HCT116 (cell line): ENCODE data around the gene VPS45. TPM values are rescaled to one million over a fixed set of nuclear protein-coding genes. Genes with fewer than 3 reads are reported as not detected.

Experiments used
- ATAC-seq: fragments of 200-7000 bp; cut with Tn5 transposase; 2 replicates; pipeline ENCODE4 v1.9.1; 2020; ENCODE audit warnings: mild to moderate bottlenecking, moderate library complexity
- BruUV-seq: library from RNA; stranded (reverse); fragments of 400-500 nt; replicated peaks from 2 replicates; lab custom pipeline; 2021; lab: Mats Ljungman, UMichigan
- CTCF ChIA-PET: fragments of 300-600 bp; sonication (Branson Sonifier 250); formaldehyde crosslinking; loops from one replicate; lab custom pipeline; 2021; ENCODE audit warnings: antibody characterized with exemption; lab: Charles Lee
- POLR2A ChIA-PET: fragments of 300-600, 350-600 bp; sonication (Branson Sonifier 250); formaldehyde crosslinking; loops from one replicate; lab custom pipeline; 2021; ENCODE audit warnings: antibody characterized with exemption; lab: Charles Lee
- RAD21 ChIA-PET, 2 experiments: fragments of 300-600 bp; sonication (Branson Sonifier 250); formaldehyde crosslinking; loops; one replicate each; lab custom pipeline; 2023; ENCODE audit warnings: low total read pairs in 2 of 2; ENCODE audit not compliant: uncharacterized antibody in 2 of 2, unreplicated experiment in 2 of 2, low non-redundant PET in 1 of 2; lab: Charles Lee
- DNase-seq: peaks from one replicate; pipeline ENCODE4 v3.0.0-alpha.2; 2010; ENCODE audit warnings: low read depth, low spot score
- H2AFZ ChIP-seq: fragments of 200-600 bp; shearing (Covaris generic), sonication (generic); 2 replicates; pipeline ENCODE4 v1.6.1; 2017; ENCODE audit warnings: low read depth, mixed run types, mixed read lengths, antibody characterized with exemption, low read length; ENCODE audit not compliant: poor library complexity, severe bottlenecking
- H3K27ac ChIP-seq: 2 replicates; pipeline ENCODE4 v1.5.1; 2012; ENCODE audit warnings: low read depth, low read length
- H3K27me3 ChIP-seq: fragments of 200-600 bp; sonication (generic); 2 replicates; pipeline ENCODE4 v1.6.1; 2016; ENCODE audit warnings: mixed run types, low read length, mixed read lengths; ENCODE audit not compliant: insufficient read depth
- H3K36me3 ChIP-seq, 2 experiments: fragments of 200-500 bp in 1 of 2; fragments of 200-600 bp in 1 of 2; sonication (Bioruptor generic) in 1 of 2; sonication (generic) in 1 of 2; 2 replicates each; pipeline versions ENCODE4 v1.5.1 to v1.6.1; 2014 to 2016; ENCODE audit warnings: low read length in 2 of 2, inconsistent platforms in 1 of 2, mixed read lengths in 1 of 2, mixed run types in 1 of 2; ENCODE audit not compliant: insufficient read depth in 2 of 2, control insufficient read depth in 1 of 2
- H3K4me1 ChIP-seq, 2 experiments: fragments of 200-600 bp in 1 of 2; sonication (generic) in 1 of 2; 2 replicates each; pipeline versions ENCODE4 v1.5.1 to v1.6.1; 2012 to 2017; ENCODE audit warnings: low read length in 2 of 2, inconsistent platforms in 1 of 2, mild to moderate bottlenecking in 1 of 2, mixed read lengths in 1 of 2, mixed run types in 1 of 2, moderate library complexity in 1 of 2; ENCODE audit not compliant: insufficient read depth in 2 of 2, control insufficient read depth in 1 of 2
- H3K4me2 ChIP-seq: fragments of 200-600 bp; sonication (generic); 2 replicates; pipeline ENCODE4 v1.6.1; 2017; ENCODE audit warnings: mixed run types, low read length, mixed read lengths
- H3K4me3 ChIP-seq, 2 experiments: fragments of 200-600 bp in 1 of 2; sonication (generic) in 1 of 2; replicated peaks in 1 of 2; 2 replicates each; pipeline ENCODE4 v1.5.1; 2011 to 2016; ENCODE audit warnings: low read length in 2 of 2, control low read depth in 1 of 2, low read depth in 1 of 2, mild to moderate bottlenecking in 1 of 2, mixed read lengths in 1 of 2, mixed run types in 1 of 2
- H3K79me2 ChIP-seq: fragments of 200-600 bp; sonication (generic); 2 replicates; pipeline ENCODE4 v1.6.1; 2017; ENCODE audit warnings: mild to moderate bottlenecking, mixed run types, low read length, moderate library complexity, mixed read lengths; ENCODE audit not compliant: insufficient read depth
- H3K9ac ChIP-seq: fragments of 200-600 bp; sonication (generic); 2 replicates; pipeline ENCODE4 v1.6.1; 2016; ENCODE audit warnings: low read length, mixed read lengths
- H3K9me2 ChIP-seq: fragments of 200-600 bp; sonication (generic), shearing (Covaris generic); 2 replicates; pipeline ENCODE4 v1.6.1; 2017; ENCODE audit warnings: mixed run types, mild to moderate bottlenecking, moderate library complexity; ENCODE audit not compliant: insufficient read depth
- H3K9me3 ChIP-seq, 2 experiments: fragments of 200-500 bp in 1 of 2; fragments of 200-600 bp in 1 of 2; sonication (Bioruptor generic) in 1 of 2; sonication (generic) in 1 of 2; 2 replicates each; pipeline ENCODE4 v1.6.1; 2014 to 2017; ENCODE audit warnings: low read length in 2 of 2, mixed read lengths in 2 of 2, inconsistent platforms in 1 of 2, low read depth in 1 of 2, mild to moderate bottlenecking in 1 of 2, mixed run types in 1 of 2, moderate library complexity in 1 of 2; ENCODE audit not compliant: control insufficient read depth in 1 of 2, insufficient read depth in 1 of 2
- H4K20me1 ChIP-seq: fragments of 200-600 bp; sonication (generic), shearing (Covaris generic); 2 replicates; pipeline ENCODE4 v1.6.1; 2017; ENCODE audit warnings: mixed run types, mild to moderate bottlenecking, moderate library complexity; ENCODE audit not compliant: insufficient read depth
- CBX3 ChIP-seq: IDR thresholded peaks from 2 replicates; pipeline ENCODE4 v1.6.1; 2012; ENCODE audit warnings: low read depth
- CEBPB ChIP-seq: IDR thresholded peaks from 2 replicates; pipeline ENCODE4 v1.6.1; 2012; ENCODE audit warnings: low read depth
- EGR1 ChIP-seq: IDR thresholded peaks from 2 replicates; pipeline ENCODE4 v1.6.1; 2012; ENCODE audit warnings: low read depth
- EZH2 ChIP-seq: fragments of 200-600 bp; sonication (generic); IDR thresholded peaks from 2 replicates; pipeline ENCODE4 v1.6.1; 2017; ENCODE audit warnings: antibody characterized with exemption, mixed run types
- EZH2phosphoT487 ChIP-seq: fragments of 200-600 bp; IDR thresholded peaks from 2 replicates; pipeline ENCODE4 v1.6.1; 2018; ENCODE audit warnings: antibody characterized with exemption, borderline replicate concordance
- POLR2AphosphoS5 ChIP-seq: IDR thresholded peaks from 2 replicates; pipeline ENCODE4 v1.6.1; 2011; ENCODE audit warnings: mild to moderate bottlenecking, low read depth, low read length, moderate library complexity
- RAD21 ChIP-seq: IDR thresholded peaks from 2 replicates; pipeline ENCODE4 v1.6.1; 2012; ENCODE audit warnings: low read depth, mild to moderate bottlenecking
- SIN3A ChIP-seq: IDR thresholded peaks from 2 replicates; pipeline ENCODE4 v1.6.1; 2012; ENCODE audit warnings: low read depth
- SP1 ChIP-seq: IDR thresholded peaks from 2 replicates; pipeline ENCODE4 v1.6.1; 2012; ENCODE audit warnings: low read depth
- SRF ChIP-seq: IDR thresholded peaks from 2 replicates; pipeline ENCODE4 v1.6.1; 2012; ENCODE audit warnings: low read depth
- TCF7L2 ChIP-seq: IDR thresholded peaks from 2 replicates; pipeline ENCODE4 v1.7.0; 2011; ENCODE audit warnings: borderline replicate concordance, inconsistent platforms; ENCODE audit not compliant: insufficient read depth, insufficient read length; ENCODE audit errors: extremely low read depth
- YY1 ChIP-seq: IDR thresholded peaks from 2 replicates; pipeline ENCODE4 v1.6.1; 2011; ENCODE audit warnings: low read length, low read depth, moderate library complexity, mild to moderate bottlenecking; ENCODE audit not compliant: insufficient replicate concordance; ENCODE audit errors: extremely low read depth
- ZNF274 ChIP-seq: fragments of 200-500 bp; sonication (Bioruptor generic); IDR thresholded peaks from 2 replicates; pipeline ENCODE4 v1.6.1; 2014; ENCODE audit warnings: mild to moderate bottlenecking, low read depth, low read length, inconsistent platforms
- intact Hi-C: fragments of 100-400 bp; cut with micrococcal nuclease; formaldehyde crosslinking; loops from 2 replicates; pipeline ENCODE4 v1.10.0; 2022
- total RNA-seq: library from RNA; stranded (reverse); gene quantifications from one replicate; pipeline ENCODE4 v1.2.1, GENCODE V29; 2021; ENCODE audit not compliant: unreplicated experiment
- TF ChIP-seq, protein P1 (sequence below): IDR thresholded peaks from 2 replicates; pipeline ENCODE4 v1.6.1; 2012; ENCODE audit warnings: low read depth
- TF ChIP-seq, protein P2 (sequence below): IDR thresholded peaks from 2 replicates; pipeline ENCODE4 v1.6.1; 2012
- TF ChIP-seq, protein P3 (sequence below), 3 experiments: fragments of 200-600 bp in 1 of 3; sonication (generic) in 1 of 3; IDR thresholded peaks in 2 of 3; conservative IDR thresholded peaks in 1 of 3; 2 replicates each; pipeline ENCODE4 v1.5.1; 2012 to 2017; ENCODE audit warnings: low read depth in 2 of 3, low read length in 2 of 3, antibody characterized with exemption in 1 of 3, borderline replicate concordance in 1 of 3, control low read depth in 1 of 3, mild to moderate bottlenecking in 1 of 3, mixed read lengths in 1 of 3, mixed run types in 1 of 3, moderate library complexity in 1 of 3; ENCODE audit not compliant: insufficient read depth in 1 of 3

The VPS45 gene
- total RNA-seq, 1 experiment from 2014 or later = 28.1 TPM

DNA sequence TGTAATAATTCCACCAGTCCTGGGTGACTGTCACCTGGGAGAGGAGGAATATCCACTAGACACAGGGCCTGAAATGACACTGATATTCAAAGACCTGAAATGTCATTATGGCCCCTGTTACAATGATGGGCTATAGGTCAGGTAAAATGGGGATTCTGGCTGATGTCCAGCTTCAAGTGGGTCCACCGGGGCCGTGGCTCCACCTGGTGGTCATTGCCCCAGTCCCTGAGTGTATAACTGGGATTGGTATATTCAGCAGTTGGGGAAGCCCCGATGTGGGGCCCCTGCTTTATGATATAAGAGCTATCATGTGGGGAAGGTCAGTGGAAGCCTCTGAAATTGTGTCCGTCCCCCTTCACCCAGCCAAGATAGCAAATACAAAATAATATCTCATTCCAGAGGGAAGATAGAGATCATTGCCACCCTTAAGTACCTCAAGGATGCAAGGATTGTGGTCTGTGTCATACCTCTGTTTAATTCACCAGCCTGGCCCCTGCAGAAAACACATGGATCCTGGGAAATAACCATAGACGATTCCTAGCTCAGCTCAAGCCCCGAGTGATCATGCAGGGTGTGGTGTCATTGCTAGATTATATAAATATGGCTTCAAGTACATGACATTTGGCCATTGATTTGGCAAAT is 101.5 kb downstream of the VPS45 start:
- intact Hi-C loops = loop anchor here (1.0 kb wide), 2 partner anchors 96 to 207 kb away; no protein-coding TSS in a partner anchor
- POLR2A ChIA-PET = interaction anchor here (0.8 to 2.0 kb wide), 3 partner anchors 18 to 281 kb away, joined by 3 to 13 read pairs (median 5); a partner anchor contains a TSS

More for the DNA sequence above, 101.5 kb downstream of the VPS45 start:
- H3K4me1 ChIP-seq = no peaks in the 10 kb centered on the region
- H3K36me3 ChIP-seq = no peaks in the 10 kb centered on the region
- no peak overlapping the region for H3K27ac ChIP-seq
- CTCF ChIA-PET = interaction anchor here (0.7 to 1.8 kb wide), 6 partner anchors 18 to 292 kb away, joined by 4 to 21 read pairs (median 9); a partner anchor contains a TSS
- BruUV-seq = no TSS peak
- H3K79me2 ChIP-seq = no peaks in the 10 kb centered on the region
- DNase-seq (peak; percentile 59), ATAC-seq (peak; percentile 87)
- no peaks in the 10 kb centered on the region for H4K20me1 ChIP-seq
- H3K27me3 ChIP-seq = no peaks in the 10 kb centered on the region
- no peak overlapping the region for H3K9ac ChIP-seq
- peak overlapping the region; percentile 66 for H2AFZ ChIP-seq
- H3K4me2 ChIP-seq = no peak overlapping the region
- RAD21 ChIA-PET = interaction anchor here (0.6 to 1.0 kb wide), 4 partner anchors 72 to 96 kb away, joined by 3 to 6 read pairs (median 4); no protein-coding TSS in a partner anchor
- H3K9me2 ChIP-seq = no peaks in the 10 kb centered on the region
- no peaks in the 10 kb centered on the region for H3K9me3 ChIP-seq
- H3K4me3 ChIP-seq = no peak overlapping the region
- no peak for TF ChIP-seq SP1
- TF ChIP-seq RAD21 = peak; percentile 96
- no peak for TF ChIP-seq EGR1
- no peak for TF ChIP-seq SRF
- no peak for TF ChIP-seq EZH2
- TF ChIP-seq, protein P1, sequence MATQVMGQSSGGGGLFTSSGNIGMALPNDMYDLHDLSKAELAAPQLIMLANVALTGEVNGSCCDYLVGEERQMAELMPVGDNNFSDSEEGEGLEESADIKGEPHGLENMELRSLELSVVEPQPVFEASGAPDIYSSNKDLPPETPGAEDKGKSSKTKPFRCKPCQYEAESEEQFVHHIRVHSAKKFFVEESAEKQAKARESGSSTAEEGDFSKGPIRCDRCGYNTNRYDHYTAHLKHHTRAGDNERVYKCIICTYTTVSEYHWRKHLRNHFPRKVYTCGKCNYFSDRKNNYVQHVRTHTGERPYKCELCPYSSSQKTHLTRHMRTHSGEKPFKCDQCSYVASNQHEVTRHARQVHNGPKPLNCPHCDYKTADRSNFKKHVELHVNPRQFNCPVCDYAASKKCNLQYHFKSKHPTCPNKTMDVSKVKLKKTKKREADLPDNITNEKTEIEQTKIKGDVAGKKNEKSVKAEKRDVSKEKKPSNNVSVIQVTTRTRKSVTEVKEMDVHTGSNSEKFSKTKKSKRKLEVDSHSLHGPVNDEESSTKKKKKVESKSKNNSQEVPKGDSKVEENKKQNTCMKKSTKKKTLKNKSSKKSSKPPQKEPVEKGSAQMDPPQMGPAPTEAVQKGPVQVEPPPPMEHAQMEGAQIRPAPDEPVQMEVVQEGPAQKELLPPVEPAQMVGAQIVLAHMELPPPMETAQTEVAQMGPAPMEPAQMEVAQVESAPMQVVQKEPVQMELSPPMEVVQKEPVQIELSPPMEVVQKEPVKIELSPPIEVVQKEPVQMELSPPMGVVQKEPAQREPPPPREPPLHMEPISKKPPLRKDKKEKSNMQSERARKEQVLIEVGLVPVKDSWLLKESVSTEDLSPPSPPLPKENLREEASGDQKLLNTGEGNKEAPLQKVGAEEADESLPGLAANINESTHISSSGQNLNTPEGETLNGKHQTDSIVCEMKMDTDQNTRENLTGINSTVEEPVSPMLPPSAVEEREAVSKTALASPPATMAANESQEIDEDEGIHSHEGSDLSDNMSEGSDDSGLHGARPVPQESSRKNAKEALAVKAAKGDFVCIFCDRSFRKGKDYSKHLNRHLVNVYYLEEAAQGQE = no peak
- no peak for TF ChIP-seq ZNF274
- no peak for TF ChIP-seq CBX3
- no peak for TF ChIP-seq CEBPB
- TF ChIP-seq POLR2AphosphoS5 = peak; percentile 54; the same call in 1 of the 2 replicates
- TF ChIP-seq, protein P2, sequence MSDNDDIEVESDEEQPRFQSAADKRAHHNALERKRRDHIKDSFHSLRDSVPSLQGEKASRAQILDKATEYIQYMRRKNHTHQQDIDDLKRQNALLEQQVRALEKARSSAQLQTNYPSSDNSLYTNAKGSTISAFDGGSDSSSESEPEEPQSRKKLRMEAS = no peak
- TF ChIP-seq YY1 = no peak
- TF ChIP-seq, protein P3, sequence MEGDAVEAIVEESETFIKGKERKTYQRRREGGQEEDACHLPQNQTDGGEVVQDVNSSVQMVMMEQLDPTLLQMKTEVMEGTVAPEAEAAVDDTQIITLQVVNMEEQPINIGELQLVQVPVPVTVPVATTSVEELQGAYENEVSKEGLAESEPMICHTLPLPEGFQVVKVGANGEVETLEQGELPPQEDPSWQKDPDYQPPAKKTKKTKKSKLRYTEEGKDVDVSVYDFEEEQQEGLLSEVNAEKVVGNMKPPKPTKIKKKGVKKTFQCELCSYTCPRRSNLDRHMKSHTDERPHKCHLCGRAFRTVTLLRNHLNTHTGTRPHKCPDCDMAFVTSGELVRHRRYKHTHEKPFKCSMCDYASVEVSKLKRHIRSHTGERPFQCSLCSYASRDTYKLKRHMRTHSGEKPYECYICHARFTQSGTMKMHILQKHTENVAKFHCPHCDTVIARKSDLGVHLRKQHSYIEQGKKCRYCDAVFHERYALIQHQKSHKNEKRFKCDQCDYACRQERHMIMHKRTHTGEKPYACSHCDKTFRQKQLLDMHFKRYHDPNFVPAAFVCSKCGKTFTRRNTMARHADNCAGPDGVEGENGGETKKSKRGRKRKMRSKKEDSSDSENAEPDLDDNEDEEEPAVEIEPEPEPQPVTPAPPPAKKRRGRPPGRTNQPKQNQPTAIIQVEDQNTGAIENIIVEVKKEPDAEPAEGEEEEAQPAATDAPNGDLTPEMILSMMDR (IDR thresholded peaks at IDR 0.05 in 2 of 3, conservative IDR thresholded peaks at IDR 0.05 in 1 of 3; ENCODE audit: borderline replicate concordance in 1 of 3, insufficient read depth in 1 of 3, low read depth in 2 of 3, low read length in 2 of 3) = peak; percentile 85 to 92 (median 86)
- no peak for TF ChIP-seq SIN3A
- no peak for TF ChIP-seq EZH2phosphoT487
- TF ChIP-seq TCF7L2 = no peak
